GM12878 (cell line): ENCODE measurements around the gene GALNT17. TPM values are rescaled to one million over a fixed set of nuclear protein-coding genes. Genes with fewer than 3 reads are reported as not detected.
"Not testable (repeated sequence)": the region's sequence is repeated elsewhere in the genome, so short reads cannot be mapped to it uniquely, and the experiment has no call there.

ENCODE experiments used
- ATAC-seq: fragments of 200-7000 bp; cut with Tn5 transposase; 3 replicates; pipeline ENCODE4 v1.9.1; 2020; ENCODE audit warnings: mild to moderate bottlenecking, moderate library complexity
- BruUV-seq: library from RNA; stranded (reverse); fragments of 400-500 nt; replicated peaks from 2 replicates; lab custom pipeline; 2021; lab: Mats Ljungman, UMichigan
- CTCF ChIA-PET: fragments of 300-600 bp; sonication (Branson Sonifier 250); formaldehyde crosslinking; extraction: SDS; loops from one replicate; lab custom pipeline; 2021; ENCODE audit warnings: inconsistent platforms; lab: Yijun Ruan, JAX
- POLR2A ChIA-PET: fragments of 350-600 bp; formaldehyde crosslinking; extraction: SDS; loops from one replicate; lab custom pipeline; 2021; ENCODE audit warnings: inconsistent platforms; lab: Charles Lee
- RAD21 ChIA-PET: fragments of 300-600 bp; sonication (Branson Sonifier 250); formaldehyde crosslinking; loops from one replicate; lab custom pipeline; 2023; ENCODE audit warnings: antibody characterized with exemption; ENCODE audit not compliant: unreplicated experiment; lab: Charles Lee
- SMC1A ChIA-PET: fragments of 300-600 bp; sonication (Branson Sonifier 250); formaldehyde crosslinking; loops from one replicate; lab custom pipeline; 2023; ENCODE audit not compliant: unreplicated experiment, uncharacterized antibody; lab: Charles Lee
- DNase-seq: peaks from one replicate; pipeline ENCODE4 v3.0.0-alpha.2; 2011; ENCODE audit warnings: low read depth, low spot score
- FAIRE-seq: peaks from 3 replicates; lab custom pipeline; 2011; peaks lifted over from hg19 to GRCh38; lab: Jason Lieb, UNC
- H2AFZ ChIP-seq: 2 replicates; pipeline ENCODE4 v1.6.0; 2011; ENCODE audit warnings: low read depth, low read length, control low read depth; ENCODE audit not compliant: control insufficient read depth
- H3K27ac ChIP-seq: 2 replicates; pipeline ENCODE4 v1.5.1; 2011; ENCODE audit warnings: control low read depth; ENCODE audit not compliant: control insufficient read depth, insufficient read depth
- H3K27me3 ChIP-seq, 2 experiments: replicated peaks in 1 of 2; 2 replicates each; pipeline versions ENCODE4 v1.6.0 to v1.6.1; 2011; ENCODE audit warnings: low read length in 1 of 2; ENCODE audit not compliant: control insufficient read depth in 2 of 2, insufficient read depth in 2 of 2
- H3K36me3 ChIP-seq, 2 experiments: 2 replicates each; pipeline ENCODE4 v1.5.1; 2011; ENCODE audit warnings: low read length in 1 of 2; ENCODE audit not compliant: control insufficient read depth in 2 of 2, insufficient read depth in 2 of 2
- H3K4me1 ChIP-seq: 2 replicates; pipeline ENCODE4 v1.6.1; 2011; ENCODE audit warnings: mild to moderate bottlenecking, low read length, moderate library complexity, mixed read lengths; ENCODE audit not compliant: control insufficient read depth, insufficient read depth
- H3K4me2 ChIP-seq: 2 replicates; pipeline ENCODE4 v1.6.0; 2011; ENCODE audit warnings: control low read depth; ENCODE audit not compliant: control insufficient read depth, insufficient read depth
- H3K4me3 ChIP-seq: fragments of 200-600 bp; sonication (generic); 2 replicates; pipeline ENCODE4 v1.5.1; 2016
- H3K79me2 ChIP-seq: 2 replicates; pipeline ENCODE4 v1.6.0; 2011; ENCODE audit warnings: low read length; ENCODE audit not compliant: control insufficient read depth, insufficient read depth
- H3K9ac ChIP-seq: 2 replicates; pipeline ENCODE4 v1.8.0; 2011; ENCODE audit warnings: low read length, control low read depth, mixed read lengths; ENCODE audit not compliant: control insufficient read depth, insufficient read depth
- H3K9me3 ChIP-seq: replicated peaks from 3 replicates; pipeline ENCODE4 v1.5.1; 2011; ENCODE audit warnings: mild to moderate bottlenecking, low read length; ENCODE audit not compliant: control insufficient read depth, insufficient read depth
- H4K20me1 ChIP-seq: 2 replicates; pipeline ENCODE4 v1.6.0; 2011; ENCODE audit not compliant: control insufficient read depth, insufficient read depth
- JUNB ChIP-seq: IDR thresholded peaks from 2 replicates; pipeline ENCODE4 v1.6.1; 2016; ENCODE audit warnings: antibody characterized with exemption, mild to moderate bottlenecking
- RFX5 ChIP-seq: IDR thresholded peaks from 2 replicates; pipeline ENCODE4 v1.6.1; 2011; ENCODE audit warnings: low read depth, low read length, improper control_type of control experiment
- ZNF24 ChIP-seq: fragments of 450-650 bp; IDR thresholded peaks from 2 replicates; pipeline ENCODE4 v1.6.1; 2017; ENCODE audit warnings: antibody characterized with exemption, mild to moderate bottlenecking
- WGBS: methylation state at CpG from one replicate; pipeline ENCODE4 v1.1.6; 2016; ENCODE audit warnings: low lambda C conversion rate; ENCODE audit not compliant: insufficient replicate concordance, insufficient coverage; ENCODE audit errors: missing lambda C conversion rate; 5-methylcytosine and 5-hydroxymethylcytosine counted together
- in situ Hi-C: fragments of 300-500 bp; cut with MboI; formaldehyde crosslinking; loops from 9 replicates; pipeline ENCODE4 v1.14.3; 2018; ENCODE audit warnings: mixed read lengths
- intact Hi-C: fragments of 100-400 bp; cut with micrococcal nuclease; formaldehyde crosslinking; loops from one replicate; pipeline ENCODE4 v1.14.2; 2022; ENCODE audit not compliant: unreplicated experiment
- polyA plus RNA-seq, 11 experiments: library from polyadenylated mRNA; depleted of rRNA in 4 of 11; unstranded in 6 of 11; stranded (reverse) in 5 of 11; fragments of >200 nt; fragmentation: Nextera tagmentation in 4 of 11; fragmentation: Illumina TruSeq in 1 of 11; extraction: Ambion mirVana in 4 of 11; extraction: Trizol in 1 of 11; gene quantifications; 1 replicate in 1 of 11; 2 replicates in 10 of 11; pipeline versions ENCODE4 v1.2.1 to v1.2.3, GENCODE V29; 2011 to 2016; ENCODE audit warnings: inconsistent platforms in 2 of 11, missing spikeins in 2 of 11, low read depth in 1 of 11
- total RNA-seq, 4 experiments: library from RNA; depleted of rRNA in 3 of 4; stranded (reverse); fragments of >200 nt in 3 of 4; fragmentation: Illumina TruSeq in 1 of 4; extraction: Trizol in 1 of 4; gene quantifications; 2 replicates each; pipeline versions ENCODE4 v1.2.1 to v1.2.3, GENCODE V29; 2013 to 2021

Gene GALNT17
- total and polyA plus RNA-seq, 10 of the 15 experiments (the other 5 are each of a cell fraction or from before 2014, with no cell fraction given) = 0.12 to 0.15 TPM; not detected in 8

- Histone ChIP-seq H3K9ac (no peak overlapping the region), H3K9me3 (no peaks in the 10 kb centered on the region), H3K36me3 (no peaks in the 10 kb centered on the region), H3K4me3 (no peak overlapping the region), H2AFZ (no peak overlapping the region), H3K27ac (no peak overlapping the region), H3K79me2 (no peaks in the 10 kb centered on the region), H3K27me3 (no peaks in the 10 kb centered on the region), H3K4me1 (no peaks in the 10 kb centered on the region), H4K20me1 (no peaks in the 10 kb centered on the region), H3K4me2 (no peak overlapping the region)
- intact Hi-C loops (no loop called here), in situ Hi-C loops (no loop called here)
- DNase-seq (no peak), FAIRE-seq (no peak), ATAC-seq (no peak)
- RAD21 ChIA-PET = no interaction called here
- TF ChIP-seq JUNB (no peak), ZNF24 (no peak), RFX5 (no peak)
- 5% methylated on average over 5 of the region's 5 CpGs for WGBS
- SMC1A ChIA-PET = no interaction called here
- CTCF ChIA-PET = interaction anchor here (0.8 kb wide), 1 partner anchor 1200 kb away, joined by 3 read pairs; no protein-coding TSS in a partner anchor
- POLR2A ChIA-PET = no interaction called here
- BruUV-seq = no TSS peak
Observed at GRCh38 chr7:71210220-71210619, 78.3 kb downstream of the GALNT17 start.

- H3K9ac ChIP-seq, DNase-seq, H3K4me2 ChIP-seq, BruUV-seq, SMC1A ChIA-PET, H3K4me3 ChIP-seq, H3K36me3 ChIP-seq, intact Hi-C loops, POLR2A ChIA-PET, H4K20me1 ChIP-seq, ATAC-seq, H3K27ac ChIP-seq, FAIRE-seq, H3K27me3 ChIP-seq, H2AFZ ChIP-seq, RAD21 ChIA-PET, H3K9me3 ChIP-seq, H3K79me2 ChIP-seq, CTCF ChIA-PET, in situ Hi-C loops, H3K4me1 ChIP-seq: not testable (repeated sequence)
- WGBS = 13% methylated on average over 4 of the region's 4 CpGs
Observed at GRCh38 chr7:71212433-71212832, 80.5 kb downstream of the GALNT17 start.
